Testis (tissue), 3 donors: ENCODE data around the gene TFEB. TPM values are rescaled to one million over a fixed set of nuclear protein-coding genes. Genes with fewer than 3 reads are reported as not detected.

Experiments used
- DNase-seq: peaks from one replicate; pipeline ENCODE4 v3.0.0-alpha.2; 2019
- H3K27ac ChIP-seq, 2 donors: fragments of 200-600 bp; sonication (generic); one replicate each; pipeline ENCODE4 v1.5.1; 2019
- H3K27me3 ChIP-seq: fragments of 200-600 bp; sonication (generic); one replicate; pipeline ENCODE4 v1.5.1; 2019
- H3K36me3 ChIP-seq: fragments of 200-600 bp; sonication (generic); one replicate; pipeline ENCODE4 v1.5.1; 2017; ENCODE audit warnings: low read depth; ENCODE audit errors: missing control alignments
- H3K4me1 ChIP-seq: fragments of 200-600 bp; sonication (generic); one replicate; pipeline ENCODE4 v1.5.1; 2019
- H3K4me3 ChIP-seq, 2 donors: fragments of 200-600 bp; sonication (generic); one replicate each; pipeline ENCODE4 v1.5.1; 2017 to 2019
- H3K9me3 ChIP-seq: fragments of 200-600 bp; sonication (generic); one replicate; pipeline ENCODE4 v1.5.1; 2017
- POLR2A ChIP-seq: fragments of 450-650 bp; IDR thresholded peaks from one replicate; pipeline ENCODE4 v1.6.1; 2017; ENCODE audit warnings: antibody characterized with exemption, mild to moderate bottlenecking, moderate library complexity
- WGBS, 2 donors: methylation state at CpG; one replicate each; pipeline ENCODE4 v1.1.5; 2018; 5-methylcytosine and 5-hydroxymethylcytosine counted together
- intact Hi-C: fragments of 100-400 bp; cut with DNase I; formaldehyde crosslinking; loops from one replicate; pipeline ENCODE4 v1.15.1; 2023; ENCODE audit warnings: low total_unique reads
- polyA plus RNA-seq: library from polyadenylated mRNA; stranded (reverse); fragments of 350-450 nt; fragmentation: Illumina TruSeq; extraction: RNeasy Lipid Tissue Mini Kit (QIAGEN cat#74804); gene quantifications from one replicate; pipeline ENCODE4 v1.2.3, GENCODE V29; 2014; ENCODE audit warnings: low read depth, low replicate concordance; ENCODE audit not compliant: insufficient read depth
- small RNA-seq, 2 donors: library from RNA; depleted of rRNA; stranded (forward); fragments of <200 nt; gene quantifications; one replicate each; pipeline ENCODE3, GENCODE V24; 2016
- total RNA-seq, 2 donors: library from RNA; depleted of rRNA; stranded (reverse); fragments of >200 nt; gene quantifications; one replicate each; pipeline ENCODE4 v1.2.3, GENCODE V29; 2016
- TF ChIP-seq, protein P1 (sequence below), 3 experiments: fragments of 450-650 bp in 2 of 3; fragments of 200-600 bp in 1 of 3; sonication (generic) in 1 of 3; IDR thresholded peaks; one replicate each; pipeline ENCODE4 v1.5.1; 2016 to 2019; ENCODE audit warnings: antibody characterized with exemption in 3 of 3, mild to moderate bottlenecking in 2 of 3, moderate library complexity in 1 of 3

TFEB gene
- total and polyA plus RNA-seq, 3 donors from 2014 or later, result 4.5 to 6.3 (median 5.2) TPM

- intact Hi-C loops, result no loop called here
- no peaks in the 10 kb centered on the region for H3K9me3 ChIP-seq
- H3K4me3 ChIP-seq, result peak overlapping the region; percentile 53 to 62
- H3K27me3 ChIP-seq, result no peaks in the 10 kb centered on the region
- peak overlapping the region; percentile 13 to 48 for H3K27ac ChIP-seq
- WGBS, 2 donors, result 10% methylated on average over 26 to 54 of the region's 54 CpGs
- peaks cover 22% of the 10 kb centered on the region for H3K4me1 ChIP-seq
- no peak for TF ChIP-seq POLR2A
- TF ChIP-seq, protein P1, sequence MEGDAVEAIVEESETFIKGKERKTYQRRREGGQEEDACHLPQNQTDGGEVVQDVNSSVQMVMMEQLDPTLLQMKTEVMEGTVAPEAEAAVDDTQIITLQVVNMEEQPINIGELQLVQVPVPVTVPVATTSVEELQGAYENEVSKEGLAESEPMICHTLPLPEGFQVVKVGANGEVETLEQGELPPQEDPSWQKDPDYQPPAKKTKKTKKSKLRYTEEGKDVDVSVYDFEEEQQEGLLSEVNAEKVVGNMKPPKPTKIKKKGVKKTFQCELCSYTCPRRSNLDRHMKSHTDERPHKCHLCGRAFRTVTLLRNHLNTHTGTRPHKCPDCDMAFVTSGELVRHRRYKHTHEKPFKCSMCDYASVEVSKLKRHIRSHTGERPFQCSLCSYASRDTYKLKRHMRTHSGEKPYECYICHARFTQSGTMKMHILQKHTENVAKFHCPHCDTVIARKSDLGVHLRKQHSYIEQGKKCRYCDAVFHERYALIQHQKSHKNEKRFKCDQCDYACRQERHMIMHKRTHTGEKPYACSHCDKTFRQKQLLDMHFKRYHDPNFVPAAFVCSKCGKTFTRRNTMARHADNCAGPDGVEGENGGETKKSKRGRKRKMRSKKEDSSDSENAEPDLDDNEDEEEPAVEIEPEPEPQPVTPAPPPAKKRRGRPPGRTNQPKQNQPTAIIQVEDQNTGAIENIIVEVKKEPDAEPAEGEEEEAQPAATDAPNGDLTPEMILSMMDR (IDR thresholded peaks at IDR 0.05), result no peak
- no peaks in the 10 kb centered on the region for H3K36me3 ChIP-seq
- no peak for DNase-seq
These were observed 98.0 kb downstream of the TFEB start for GRCh38 chr6:41637194-41638001.

GRCh38 chr6:41636833-41637193 lies 98.6 kb downstream of the TFEB start:
- WGBS, 2 donors, result 24 to 34% methylated on average over 9 to 31 of the region's 31 CpGs
- intact Hi-C loops, result no loop called here
- H3K27ac ChIP-seq, result no peak overlapping the region
- H3K27me3 ChIP-seq, result no peaks in the 10 kb centered on the region
- H3K4me3 ChIP-seq, result peak overlapping the region; percentile 53 to 62
- DNase-seq, result no peak
- H3K36me3 ChIP-seq, result no peaks in the 10 kb centered on the region
- H3K9me3 ChIP-seq, result no peaks in the 10 kb centered on the region
- TF ChIP-seq, protein P1 (IDR thresholded peaks at IDR 0.05), result no peak
- TF ChIP-seq POLR2A, result no peak
- H3K4me1 ChIP-seq, result peaks cover 22% of the 10 kb centered on the region

DNA sequence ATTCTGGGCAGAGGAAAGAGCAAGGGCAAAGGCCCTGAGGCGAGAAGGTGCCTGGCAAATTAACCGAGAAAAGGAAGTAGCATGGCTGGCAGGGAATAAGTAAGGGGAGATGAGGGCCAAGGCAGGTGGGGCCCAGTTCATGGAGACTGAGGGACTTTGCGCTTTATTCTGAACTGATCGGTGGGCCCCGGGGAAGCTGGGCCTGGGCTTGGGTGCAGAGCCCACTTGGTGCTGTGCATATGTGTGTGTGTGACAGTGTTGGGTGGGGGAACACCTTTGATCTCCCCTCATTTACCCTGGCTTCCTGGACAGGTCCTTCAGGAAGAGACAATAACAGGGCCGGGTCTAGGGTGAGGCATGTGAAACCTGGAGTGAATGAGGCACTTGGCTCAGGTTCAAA lies 100.0 kb downstream of the TFEB start:
- Histone ChIP-seq H3K9me3 (no peaks in the 10 kb centered on the region), H3K4me1 (peaks cover 22% of the 10 kb centered on the region), H3K27me3 (no peaks in the 10 kb centered on the region), H3K4me3 (no peak overlapping the region), H3K27ac (no peak overlapping the region), H3K36me3 (no peaks in the 10 kb centered on the region)
- 87 to 88% methylated on average over 6 of the region's 6 CpGs for WGBS, 2 donors
- TF ChIP-seq, protein P1 (IDR thresholded peaks at IDR 0.05), result no peak
- TF ChIP-seq POLR2A, result no peak
- intact Hi-C loops, result no loop called here
- no peak for DNase-seq

- peaks cover 18% of the 10 kb centered on the region for H3K4me1 ChIP-seq
- H3K36me3 ChIP-seq, result no peaks in the 10 kb centered on the region
- no peak overlapping the region for H3K4me3 ChIP-seq
- H3K27me3 ChIP-seq, result no peaks in the 10 kb centered on the region
- WGBS, 2 donors, result 32 to 41% methylated on average over 4 of the region's 4 CpGs
- H3K27ac ChIP-seq, result no peak overlapping the region
- H3K9me3 ChIP-seq, result no peaks in the 10 kb centered on the region
- TF ChIP-seq POLR2A, result no peak
- TF ChIP-seq, protein P1 (IDR thresholded peaks at IDR 0.05), result no peak
- DNase-seq, result no peak
- intact Hi-C loops, result no loop called here
These were observed 100.8 kb downstream of the TFEB start for GRCh38 chr6:41634657-41635056.

Small RNA genes lying within 50 kb of the gene (small RNA-seq; reads per million reads assigned to genes)
- 0 reads per million in 2 donors for gene AL365205.3

Other genes starting within 250 kb of the TFEB start
- 10 to 100 TPM; 39.7 to 50.2 TPM for gene FOXP4, start 189.2 kb downstream of the TFEB start, total RNA-seq
- 38.0 TPM for gene FOXP4, start 189.2 kb downstream of the TFEB start, polyA plus RNA-seq
- gene MDFI, start 97.1 kb downstream of the TFEB start, total RNA-seq, result 10 to 100 TPM; 15.1 to 16.0 TPM
- 12.9 TPM for gene MDFI, start 97.1 kb downstream of the TFEB start, polyA plus RNA-seq
- gene PGC, start 11.8 kb upstream of the TFEB start, total RNA-seq, result 1 to 10 TPM in 1 of 2 donors, not detected in 1; 1.3 TPM
- gene PGC, start 11.8 kb upstream of the TFEB start, polyA plus RNA-seq, result 0.42 TPM
- 10 to 100 TPM; 33.4 to 34.1 TPM for gene FRS3, start 44.3 kb upstream of the TFEB start, total RNA-seq
- gene FRS3, start 44.3 kb upstream of the TFEB start, polyA plus RNA-seq, result 39.3 TPM
- 10 to 100 TPM in 1 of 2 donors, 1 to 10 TPM in 1; 1.9 to 10.6 TPM for gene PRICKLE4, start 45.2 kb upstream of the TFEB start, total RNA-seq
- gene PRICKLE4, start 45.2 kb upstream of the TFEB start, polyA plus RNA-seq, result not detected
- gene TOMM6, start 52.1 kb upstream of the TFEB start, total RNA-seq, result 100 to 1,000 TPM; 168 to 172 TPM
- gene TOMM6, start 52.1 kb upstream of the TFEB start, polyA plus RNA-seq, result 233 TPM
- gene USP49, start 159.8 kb upstream of the TFEB start, total RNA-seq, result 10 to 100 TPM; 19.7 to 26.3 TPM
- 9.3 TPM for gene USP49, start 159.8 kb upstream of the TFEB start, polyA plus RNA-seq
- gene MED20, start 185.5 kb upstream of the TFEB start, total RNA-seq, result 10 to 100 TPM; 25.1 TPM
- 15.9 TPM for gene MED20, start 185.5 kb upstream of the TFEB start, polyA plus RNA-seq
- gene BYSL, start 185.9 kb upstream of the TFEB start, total RNA-seq, result 10 to 100 TPM; 13.7 to 18.7 TPM
- gene BYSL, start 185.9 kb upstream of the TFEB start, polyA plus RNA-seq, result 20.5 TPM
- 10 to 100 TPM; 27.9 to 32.9 TPM for gene CCND3, start 206.2 kb upstream of the TFEB start, total RNA-seq
- gene CCND3, start 206.2 kb upstream of the TFEB start, polyA plus RNA-seq, result 21.2 TPM